ENCODE results near the gene SUGCT. TPM values are rescaled to one million over a fixed set of nuclear protein-coding genes. Genes with fewer than 3 reads are reported as not detected.
A peak's percentile ranks its signal among the peaks of the same experiment; 100 is the strongest.

The SUGCT gene
- total RNA-seq, 1 experiment from 2014 or later, result 9.9 TPM

DNA sequence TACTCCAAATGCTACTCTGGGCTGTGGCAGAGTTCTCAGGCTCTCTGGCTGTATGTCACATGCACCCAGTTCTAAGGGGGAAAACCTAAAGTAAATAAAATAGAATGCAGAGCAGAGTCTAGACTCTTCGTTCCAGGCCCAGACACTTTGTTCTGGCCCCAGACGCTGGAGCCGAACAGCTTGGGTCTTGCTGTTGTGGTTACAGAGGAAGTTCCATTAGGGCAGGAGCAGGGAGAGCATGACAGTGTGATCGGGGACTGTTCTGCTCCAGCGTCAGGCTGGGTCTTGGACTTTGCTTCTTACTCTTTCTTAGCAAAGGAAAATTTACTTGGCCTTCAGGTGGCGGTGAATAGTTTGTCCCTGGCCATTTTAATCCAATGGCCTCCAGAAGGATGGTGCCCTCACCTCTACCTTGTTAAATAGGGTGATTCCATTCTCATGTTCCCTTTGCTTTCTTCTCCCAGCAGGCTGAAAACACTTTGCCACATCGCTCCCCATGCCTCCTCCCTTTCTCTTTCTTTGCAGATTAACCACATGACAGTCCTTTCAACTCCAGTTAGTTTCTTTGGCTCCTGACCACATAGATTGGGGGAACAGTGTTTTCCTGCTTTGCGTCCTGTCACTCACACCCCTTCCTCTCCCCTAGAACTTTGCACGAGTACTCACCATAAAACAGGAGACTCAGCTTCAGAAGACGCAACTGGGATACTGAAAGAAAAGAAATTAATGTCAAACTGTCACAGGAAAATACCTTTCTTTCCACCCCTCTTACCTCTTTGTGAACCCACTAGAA is 730.8 kb downstream of the SUGCT start:
- H3K27me3 Mint-ChIP-seq (ENCODE audit: insufficient read depth, unreplicated experiment), result no peaks in the 10 kb centered on the region
- TF ChIP-seq CTCF (IDR thresholded peaks at IDR 0.05; ENCODE audit: insufficient read depth in 1 of 2, low read depth in 1 of 2, low read length in 1 of 2, severe bottlenecking in 1 of 2, unreplicated experiment in 1 of 2), result no peak
- peak overlapping the region; percentile 9 for H3K27ac Mint-ChIP-seq (ENCODE audit: unreplicated experiment)
- intact Hi-C loops (cut with micrococcal nuclease; ENCODE audit: unreplicated experiment), result no loop called here
- H3K4me3 Mint-ChIP-seq (ENCODE audit: unreplicated experiment), result no peak overlapping the region
- H3K36me3 ChIP-seq (ENCODE audit: control insufficient read depth, insufficient read depth, low read length), result no peaks in the 10 kb centered on the region
- H3K9me3 ChIP-seq, result peaks cover 3% of the 10 kb centered on the region; the same call in 1 of the 2 replicates
- BruUV-seq (replicated peaks), result no TSS peak
- H3K4me3 ChIP-seq (ENCODE audit: low read depth, low read length), result no peak overlapping the region
- H3K4me1 Mint-ChIP-seq (ENCODE audit: low read depth, unreplicated experiment), result peaks cover 7% of the 10 kb centered on the region
- POLR2A ChIA-PET, result no interaction called here
- no peaks in the 10 kb centered on the region for H3K27me3 ChIP-seq (replicated peaks; ENCODE audit: control insufficient read depth, insufficient read depth, low read length)
- H3K4me1 ChIP-seq, result peaks cover 7% of the 10 kb centered on the region; the same call in 1 of the 2 replicates
- H3K36me3 Mint-ChIP-seq (ENCODE audit: insufficient read depth, unreplicated experiment), result peaks cover 6% of the 10 kb centered on the region
- DNase-seq, result no peak
- H3K9me3 Mint-ChIP-seq (ENCODE audit: unreplicated experiment), result peaks cover 25% of the 10 kb centered on the region
- CTCF ChIA-PET, result interaction anchor here (0.5 kb wide), 1 partner anchor 805 kb away, joined by 3 read pairs; no protein-coding TSS in a partner anchor

DNA sequence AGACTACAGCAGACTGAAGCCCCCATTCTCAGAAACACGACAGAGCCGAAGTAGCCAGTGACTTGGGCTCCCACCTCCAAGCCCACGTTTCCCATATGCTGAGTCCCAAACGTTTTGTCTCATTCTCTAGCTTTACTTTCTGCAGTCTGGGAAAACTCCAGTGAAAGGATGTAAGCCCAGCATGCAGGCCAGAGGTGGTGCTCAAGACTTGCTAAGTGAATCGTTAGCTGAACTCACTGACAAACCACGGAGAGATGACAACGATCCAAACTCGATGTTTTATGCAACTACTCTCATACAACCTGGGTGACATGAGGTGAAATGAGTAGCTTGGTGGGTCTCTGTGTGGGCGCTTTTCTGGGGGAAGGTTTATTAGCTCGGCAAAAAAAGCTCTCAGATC is 731.8 kb downstream of the SUGCT start:
- Mint-ChIP-seq H3K4me3 (ENCODE audit: unreplicated experiment) (no peak overlapping the region), H3K27ac (ENCODE audit: unreplicated experiment) (no peak overlapping the region), H3K36me3 (ENCODE audit: insufficient read depth, unreplicated experiment) (peaks cover 6% of the 10 kb centered on the region), H3K9me3 (ENCODE audit: unreplicated experiment) (peaks cover 35% of the 10 kb centered on the region), H3K4me1 (ENCODE audit: low read depth, unreplicated experiment) (peaks cover 7% of the 10 kb centered on the region), H3K27me3 (ENCODE audit: insufficient read depth, unreplicated experiment) (no peaks in the 10 kb centered on the region)
- no peak overlapping the region for H3K4me3 ChIP-seq (ENCODE audit: low read depth, low read length)
- peaks cover 7% of the 10 kb centered on the region; the same call in 1 of the 2 replicates for H3K4me1 ChIP-seq
- no peaks in the 10 kb centered on the region for H3K36me3 ChIP-seq (ENCODE audit: control insufficient read depth, insufficient read depth, low read length)
- BruUV-seq (replicated peaks), result no TSS peak
- TF ChIP-seq CTCF (IDR thresholded peaks at IDR 0.05; ENCODE audit: insufficient read depth in 1 of 2, low read depth in 1 of 2, low read length in 1 of 2, severe bottlenecking in 1 of 2, unreplicated experiment in 1 of 2), result no peak
- ChIA-PET CTCF (interaction anchor here (0.5 kb wide), 1 partner anchor 804 kb away, joined by 3 read pairs; no protein-coding TSS in a partner anchor), POLR2A (no interaction called here)
- intact Hi-C loops (cut with micrococcal nuclease; ENCODE audit: unreplicated experiment), result no loop called here
- peaks cover 3% of the 10 kb centered on the region; the same call in 1 of the 2 replicates for H3K9me3 ChIP-seq
- no peak for DNase-seq
- H3K27me3 ChIP-seq (replicated peaks; ENCODE audit: control insufficient read depth, insufficient read depth, low read length), result no peaks in the 10 kb centered on the region

DNA sequence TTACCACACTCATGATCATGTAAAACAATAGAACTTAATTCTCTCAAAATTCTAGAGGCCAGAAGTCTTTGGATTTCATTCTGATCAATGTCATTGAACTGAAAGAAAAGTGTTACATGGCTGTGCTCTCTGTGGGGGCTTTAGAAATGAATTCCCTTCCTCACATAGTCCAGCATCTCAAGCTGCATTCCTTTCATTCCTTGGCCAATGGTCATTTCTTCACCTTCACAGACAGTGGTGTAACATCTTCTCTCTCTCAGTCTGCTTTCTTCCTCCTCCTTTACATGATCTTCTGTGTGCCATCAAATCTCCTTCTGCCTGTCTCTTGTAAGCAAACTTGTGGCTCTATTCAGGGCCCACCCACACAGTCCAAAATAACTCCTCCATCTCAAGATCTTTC is 735.3 kb downstream of the SUGCT start:
- no TSS peak for BruUV-seq (replicated peaks)
- POLR2A ChIA-PET, result no interaction called here
- intact Hi-C loops (cut with micrococcal nuclease; ENCODE audit: unreplicated experiment), result no loop called here

More for the DNA sequence above, 735.3 kb downstream of the SUGCT start:
- Mint-ChIP-seq H3K27me3 (ENCODE audit: insufficient read depth, unreplicated experiment) (no peaks in the 10 kb centered on the region), H3K36me3 (ENCODE audit: insufficient read depth, unreplicated experiment) (peaks cover 6% of the 10 kb centered on the region), H3K27ac (ENCODE audit: unreplicated experiment) (peak overlapping the region; percentile 10), H3K9me3 (ENCODE audit: unreplicated experiment) (peaks cover 39% of the 10 kb centered on the region), H3K4me3 (ENCODE audit: unreplicated experiment) (no peak overlapping the region), H3K4me1 (ENCODE audit: low read depth, unreplicated experiment) (peaks cover 7% of the 10 kb centered on the region)
- CTCF ChIA-PET, result no interaction called here
- TF ChIP-seq CTCF (IDR thresholded peaks at IDR 0.05; ENCODE audit: insufficient read depth in 1 of 2, low read depth in 1 of 2, low read length in 1 of 2, severe bottlenecking in 1 of 2, unreplicated experiment in 1 of 2), result no peak
- Histone ChIP-seq H3K27me3 (replicated peaks; ENCODE audit: control insufficient read depth, insufficient read depth, low read length) (no peaks in the 10 kb centered on the region), H3K4me3 (ENCODE audit: low read depth, low read length) (no peak overlapping the region), H3K9me3 (peaks cover 3% of the 10 kb centered on the region; the same call in 1 of the 2 replicates), H3K4me1 (peaks cover 7% of the 10 kb centered on the region; the same call in 1 of the 2 replicates), H3K36me3 (ENCODE audit: control insufficient read depth, insufficient read depth, low read length) (no peaks in the 10 kb centered on the region)
- no peak for DNase-seq
